Neural cell (in vitro differentiated cells): Measurements from ENCODE around the gene TPSD1.

Experiments used
- EP300 ChIP-seq: fragments of 450-650 bp; conservative IDR thresholded peaks from 2 replicates; pipeline ENCODE4 v1.6.1; 2014; ENCODE audit warnings: antibody characterized with exemption, mild to moderate bottlenecking, moderate library complexity; ENCODE audit not compliant: poor library complexity, severe bottlenecking
- EZH2 ChIP-seq: fragments of 200-600, 300-800 bp; shearing (Covaris generic), sonication (generic); IDR thresholded peaks from 2 replicates; pipeline ENCODE4 v1.6.1; 2014; ENCODE audit warnings: antibody characterized with exemption, low read length, borderline replicate concordance, mild to moderate bottlenecking; ENCODE audit not compliant: insufficient read depth, poor library complexity, severe bottlenecking
- MXI1 ChIP-seq: fragments of 450-650 bp; conservative IDR thresholded peaks from 2 replicates; pipeline ENCODE4 v1.6.1; 2014; ENCODE audit warnings: antibody characterized with exemption, mild to moderate bottlenecking; ENCODE audit not compliant: poor library complexity, severe bottlenecking
- POLR2AphosphoS5 ChIP-seq: IDR thresholded peaks from 2 replicates; pipeline ENCODE4 v1.6.1; 2012
- RAD21 ChIP-seq: fragments of 450-650 bp; conservative IDR thresholded peaks from 2 replicates; pipeline ENCODE4 v1.6.1; 2014; ENCODE audit warnings: antibody characterized with exemption, mild to moderate bottlenecking, moderate library complexity
- SMC3 ChIP-seq: fragments of 450-650 bp; conservative IDR thresholded peaks from 2 replicates; pipeline ENCODE4 v1.6.1; 2014; ENCODE audit warnings: antibody characterized with exemption, mild to moderate bottlenecking, moderate library complexity; ENCODE audit not compliant: poor library complexity
- TAF1 ChIP-seq: IDR thresholded peaks from 2 replicates; pipeline ENCODE4 v1.6.1; 2012; ENCODE audit warnings: low read depth
- TF ChIP-seq, protein P1 (sequence below): fragments of 450-650 bp; IDR thresholded peaks from 2 replicates; pipeline ENCODE4 v1.5.1; 2014; ENCODE audit warnings: antibody characterized with exemption, mild to moderate bottlenecking, moderate library complexity; ENCODE audit not compliant: poor library complexity, severe bottlenecking
- TF ChIP-seq, protein P2 (sequence below): IDR thresholded peaks from 2 replicates; pipeline ENCODE4 v1.6.1; 2012; ENCODE audit warnings: borderline replicate concordance

DNA sequence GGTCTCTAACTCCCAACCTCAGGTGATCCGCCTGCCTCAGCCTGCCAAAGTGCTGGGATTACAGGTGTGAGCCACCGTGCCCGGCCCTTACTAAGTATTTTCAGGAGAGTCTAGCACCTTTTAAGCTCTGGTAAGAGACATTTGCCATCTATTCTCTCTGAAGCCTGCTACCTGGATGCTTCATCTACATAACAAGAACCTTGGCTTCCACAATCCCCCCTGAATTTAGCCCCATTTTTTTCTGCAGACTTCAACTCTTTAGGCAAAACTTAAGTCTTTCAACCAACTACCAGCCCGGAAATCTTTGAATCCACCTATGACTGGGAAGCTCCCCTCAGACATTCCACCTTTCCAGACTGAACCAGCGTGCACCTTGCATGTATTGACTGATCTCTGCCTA lies 39.6 kb downstream of the TPSD1 start:
- TF ChIP-seq, protein P1, sequence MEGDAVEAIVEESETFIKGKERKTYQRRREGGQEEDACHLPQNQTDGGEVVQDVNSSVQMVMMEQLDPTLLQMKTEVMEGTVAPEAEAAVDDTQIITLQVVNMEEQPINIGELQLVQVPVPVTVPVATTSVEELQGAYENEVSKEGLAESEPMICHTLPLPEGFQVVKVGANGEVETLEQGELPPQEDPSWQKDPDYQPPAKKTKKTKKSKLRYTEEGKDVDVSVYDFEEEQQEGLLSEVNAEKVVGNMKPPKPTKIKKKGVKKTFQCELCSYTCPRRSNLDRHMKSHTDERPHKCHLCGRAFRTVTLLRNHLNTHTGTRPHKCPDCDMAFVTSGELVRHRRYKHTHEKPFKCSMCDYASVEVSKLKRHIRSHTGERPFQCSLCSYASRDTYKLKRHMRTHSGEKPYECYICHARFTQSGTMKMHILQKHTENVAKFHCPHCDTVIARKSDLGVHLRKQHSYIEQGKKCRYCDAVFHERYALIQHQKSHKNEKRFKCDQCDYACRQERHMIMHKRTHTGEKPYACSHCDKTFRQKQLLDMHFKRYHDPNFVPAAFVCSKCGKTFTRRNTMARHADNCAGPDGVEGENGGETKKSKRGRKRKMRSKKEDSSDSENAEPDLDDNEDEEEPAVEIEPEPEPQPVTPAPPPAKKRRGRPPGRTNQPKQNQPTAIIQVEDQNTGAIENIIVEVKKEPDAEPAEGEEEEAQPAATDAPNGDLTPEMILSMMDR, result no peak
- no peak for TF ChIP-seq POLR2AphosphoS5
- no peak for TF ChIP-seq EZH2
- no peak for TF ChIP-seq EP300
- no peak for TF ChIP-seq MXI1
- no peak for TF ChIP-seq SMC3
- no peak for TF ChIP-seq RAD21
- TF ChIP-seq TAF1, result no peak
- TF ChIP-seq, protein P2, sequence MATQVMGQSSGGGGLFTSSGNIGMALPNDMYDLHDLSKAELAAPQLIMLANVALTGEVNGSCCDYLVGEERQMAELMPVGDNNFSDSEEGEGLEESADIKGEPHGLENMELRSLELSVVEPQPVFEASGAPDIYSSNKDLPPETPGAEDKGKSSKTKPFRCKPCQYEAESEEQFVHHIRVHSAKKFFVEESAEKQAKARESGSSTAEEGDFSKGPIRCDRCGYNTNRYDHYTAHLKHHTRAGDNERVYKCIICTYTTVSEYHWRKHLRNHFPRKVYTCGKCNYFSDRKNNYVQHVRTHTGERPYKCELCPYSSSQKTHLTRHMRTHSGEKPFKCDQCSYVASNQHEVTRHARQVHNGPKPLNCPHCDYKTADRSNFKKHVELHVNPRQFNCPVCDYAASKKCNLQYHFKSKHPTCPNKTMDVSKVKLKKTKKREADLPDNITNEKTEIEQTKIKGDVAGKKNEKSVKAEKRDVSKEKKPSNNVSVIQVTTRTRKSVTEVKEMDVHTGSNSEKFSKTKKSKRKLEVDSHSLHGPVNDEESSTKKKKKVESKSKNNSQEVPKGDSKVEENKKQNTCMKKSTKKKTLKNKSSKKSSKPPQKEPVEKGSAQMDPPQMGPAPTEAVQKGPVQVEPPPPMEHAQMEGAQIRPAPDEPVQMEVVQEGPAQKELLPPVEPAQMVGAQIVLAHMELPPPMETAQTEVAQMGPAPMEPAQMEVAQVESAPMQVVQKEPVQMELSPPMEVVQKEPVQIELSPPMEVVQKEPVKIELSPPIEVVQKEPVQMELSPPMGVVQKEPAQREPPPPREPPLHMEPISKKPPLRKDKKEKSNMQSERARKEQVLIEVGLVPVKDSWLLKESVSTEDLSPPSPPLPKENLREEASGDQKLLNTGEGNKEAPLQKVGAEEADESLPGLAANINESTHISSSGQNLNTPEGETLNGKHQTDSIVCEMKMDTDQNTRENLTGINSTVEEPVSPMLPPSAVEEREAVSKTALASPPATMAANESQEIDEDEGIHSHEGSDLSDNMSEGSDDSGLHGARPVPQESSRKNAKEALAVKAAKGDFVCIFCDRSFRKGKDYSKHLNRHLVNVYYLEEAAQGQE, result no peak
